Measurements from ENCODE around the gene CAMK4. TPM values are rescaled to one million over a fixed set of nuclear protein-coding genes. Genes with fewer than 3 reads are reported as not detected.

The CAMK4 gene
- total RNA-seq, 1 experiment from 2014 or later, result 10.2 TPM

DNA sequence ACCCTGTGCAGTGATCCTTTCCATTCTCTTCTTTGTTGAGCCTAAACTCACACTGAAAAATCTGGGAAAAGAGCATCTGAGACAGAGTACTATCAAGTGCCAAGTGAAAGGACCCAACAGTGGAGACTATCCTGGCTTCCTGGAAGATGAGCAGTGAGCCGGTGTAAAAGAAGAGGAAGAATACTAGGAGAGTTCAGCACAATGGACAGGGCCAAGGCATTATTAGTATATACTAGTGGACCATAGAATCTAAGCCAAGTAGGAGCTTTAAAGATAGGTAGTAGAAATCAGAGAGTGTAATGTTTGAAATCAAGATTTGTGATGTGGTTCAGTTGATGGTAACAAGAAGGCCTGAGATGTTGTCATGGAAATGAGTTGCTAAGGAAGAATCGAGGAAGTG lies 140.8 kb downstream of the CAMK4 start:
- no peaks in the 10 kb centered on the region for H3K79me2 ChIP-seq (ENCODE audit: insufficient read depth, low read length)
- H3K4me2 ChIP-seq (ENCODE audit: low read length), result no peak overlapping the region
- H3K4me1 ChIP-seq (ENCODE audit: control insufficient read depth in 1 of 2, insufficient read depth in 2 of 2, low read length in 2 of 2), result peaks cover 14 to 19% of the 10 kb centered on the region in 2 experiments
- no peak overlapping the region for H3K27ac ChIP-seq (ENCODE audit: low read depth, low read length)
- no peak for TF ChIP-seq ELF1 (IDR thresholded peaks at IDR 0.05; ENCODE audit: borderline replicate concordance, low read depth)
- TF ChIP-seq, protein P1, sequence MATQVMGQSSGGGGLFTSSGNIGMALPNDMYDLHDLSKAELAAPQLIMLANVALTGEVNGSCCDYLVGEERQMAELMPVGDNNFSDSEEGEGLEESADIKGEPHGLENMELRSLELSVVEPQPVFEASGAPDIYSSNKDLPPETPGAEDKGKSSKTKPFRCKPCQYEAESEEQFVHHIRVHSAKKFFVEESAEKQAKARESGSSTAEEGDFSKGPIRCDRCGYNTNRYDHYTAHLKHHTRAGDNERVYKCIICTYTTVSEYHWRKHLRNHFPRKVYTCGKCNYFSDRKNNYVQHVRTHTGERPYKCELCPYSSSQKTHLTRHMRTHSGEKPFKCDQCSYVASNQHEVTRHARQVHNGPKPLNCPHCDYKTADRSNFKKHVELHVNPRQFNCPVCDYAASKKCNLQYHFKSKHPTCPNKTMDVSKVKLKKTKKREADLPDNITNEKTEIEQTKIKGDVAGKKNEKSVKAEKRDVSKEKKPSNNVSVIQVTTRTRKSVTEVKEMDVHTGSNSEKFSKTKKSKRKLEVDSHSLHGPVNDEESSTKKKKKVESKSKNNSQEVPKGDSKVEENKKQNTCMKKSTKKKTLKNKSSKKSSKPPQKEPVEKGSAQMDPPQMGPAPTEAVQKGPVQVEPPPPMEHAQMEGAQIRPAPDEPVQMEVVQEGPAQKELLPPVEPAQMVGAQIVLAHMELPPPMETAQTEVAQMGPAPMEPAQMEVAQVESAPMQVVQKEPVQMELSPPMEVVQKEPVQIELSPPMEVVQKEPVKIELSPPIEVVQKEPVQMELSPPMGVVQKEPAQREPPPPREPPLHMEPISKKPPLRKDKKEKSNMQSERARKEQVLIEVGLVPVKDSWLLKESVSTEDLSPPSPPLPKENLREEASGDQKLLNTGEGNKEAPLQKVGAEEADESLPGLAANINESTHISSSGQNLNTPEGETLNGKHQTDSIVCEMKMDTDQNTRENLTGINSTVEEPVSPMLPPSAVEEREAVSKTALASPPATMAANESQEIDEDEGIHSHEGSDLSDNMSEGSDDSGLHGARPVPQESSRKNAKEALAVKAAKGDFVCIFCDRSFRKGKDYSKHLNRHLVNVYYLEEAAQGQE (IDR thresholded peaks at IDR 0.05; ENCODE audit: low read depth), result peak; percentile 64
- no peaks in the 10 kb centered on the region; the same call in 1 of the 2 replicates for H3K9me2 ChIP-seq (ENCODE audit: insufficient read depth)
- ChIA-PET CTCF (no interaction called here), RAD21 (ENCODE audit: low non-redundant PET in 1 of 2, low total read pairs in 2 of 2, uncharacterized antibody in 2 of 2, unreplicated experiment in 2 of 2) (no interaction called here), POLR2A (no interaction called here)
- BruUV-seq (replicated peaks), result no TSS peak
- ATAC-seq (no peak), DNase-seq (ENCODE audit: low read depth, low spot score) (no peak)
- H3K27me3 ChIP-seq (ENCODE audit: insufficient read depth, low read length), result no peaks in the 10 kb centered on the region
- no peaks in the 10 kb centered on the region for H4K20me1 ChIP-seq (ENCODE audit: insufficient read depth)
- no peak overlapping the region for H3K4me3 ChIP-seq (replicated peaks in 1 of 2; ENCODE audit: low read depth in 1 of 2, low read length in 2 of 2)
- intact Hi-C loops (cut with micrococcal nuclease), result no loop called here
- no peaks in the 10 kb centered on the region for H3K36me3 ChIP-seq (ENCODE audit: control insufficient read depth in 1 of 2, insufficient read depth in 2 of 2, low read length in 2 of 2)
- no peak overlapping the region for H3K9ac ChIP-seq (ENCODE audit: low read length)
- no peaks in the 10 kb centered on the region for H3K9me3 ChIP-seq (ENCODE audit: control insufficient read depth in 1 of 2, insufficient read depth in 1 of 2, low read depth in 1 of 2, low read length in 2 of 2)
- no peak overlapping the region for H2AFZ ChIP-seq (ENCODE audit: low read depth, low read length, poor library complexity, severe bottlenecking)

DNA sequence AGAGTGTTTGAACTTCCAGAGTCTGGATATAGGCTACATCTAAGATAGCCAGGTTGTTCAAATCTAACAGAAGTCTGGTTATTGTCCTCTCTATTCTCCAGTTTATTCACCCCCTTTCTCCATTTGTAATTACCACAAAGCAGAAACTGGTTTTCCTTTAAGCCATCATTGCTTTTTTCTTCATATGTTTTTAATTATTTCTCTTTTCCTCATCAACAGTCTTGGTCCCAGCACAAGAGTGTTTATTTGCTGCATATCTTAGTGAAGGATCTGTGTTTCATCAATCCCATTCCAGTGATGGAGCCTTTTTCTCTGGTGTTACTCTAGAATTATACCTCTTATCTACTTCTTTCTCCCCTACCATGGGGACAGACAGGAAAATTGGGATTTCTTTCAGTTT lies 142.2 kb downstream of the CAMK4 start:
- ChIA-PET CTCF (no interaction called here), POLR2A (no interaction called here)

More for the DNA sequence above, 142.2 kb downstream of the CAMK4 start:
- no peak for TF ChIP-seq EZH2 (IDR thresholded peaks at IDR 0.05)
- no peaks in the 10 kb centered on the region; the same call in 1 of the 2 replicates for H3K9me2 ChIP-seq (ENCODE audit: insufficient read depth)
- H3K4me3 ChIP-seq (replicated peaks in 1 of 2; ENCODE audit: low read depth in 1 of 2, low read length in 2 of 2), result no peak overlapping the region
- no peaks in the 10 kb centered on the region for H3K79me2 ChIP-seq (ENCODE audit: insufficient read depth, low read length)
- H3K9ac ChIP-seq (ENCODE audit: low read length), result no peak overlapping the region
- H3K27me3 ChIP-seq (ENCODE audit: insufficient read depth, low read length), result no peaks in the 10 kb centered on the region
- intact Hi-C loops (cut with micrococcal nuclease), result no loop called here
- H3K27ac ChIP-seq (ENCODE audit: low read depth, low read length), result no peak overlapping the region; the same call in 1 of the 2 replicates
- peaks cover 14 to 19% of the 10 kb centered on the region in 2 experiments for H3K4me1 ChIP-seq (ENCODE audit: control insufficient read depth in 1 of 2, insufficient read depth in 2 of 2, low read length in 2 of 2)
- RAD21 ChIA-PET (ENCODE audit: low non-redundant PET in 1 of 2, low total read pairs in 2 of 2, uncharacterized antibody in 2 of 2, unreplicated experiment in 2 of 2), result no interaction called here
- no peaks in the 10 kb centered on the region for H3K36me3 ChIP-seq (ENCODE audit: control insufficient read depth in 1 of 2, insufficient read depth in 2 of 2, low read length in 2 of 2)
- ATAC-seq, result no peak
- DNase-seq (ENCODE audit: low read depth, low spot score), result no peak
- no TSS peak for BruUV-seq (replicated peaks)
- 0 out of 2 replicates have a peak overlapping the region, but pooled peaks have one; percentile 56 for H3K4me2 ChIP-seq (ENCODE audit: low read length)
- no peaks in the 10 kb centered on the region for H3K9me3 ChIP-seq (ENCODE audit: control insufficient read depth in 1 of 2, insufficient read depth in 1 of 2, low read depth in 1 of 2, low read length in 2 of 2)
- no peaks in the 10 kb centered on the region for H4K20me1 ChIP-seq (ENCODE audit: insufficient read depth)
- H2AFZ ChIP-seq (ENCODE audit: low read depth, low read length, poor library complexity, severe bottlenecking), result no peak overlapping the region

Data from HCT116 (cell line).